GM19025 (cell line): ENCODE results near the gene CCDC160.
"Not testable (repeated sequence)": the region's sequence is repeated elsewhere in the genome, so short reads cannot be mapped to it uniquely, and the experiment has no call there.

ENCODE experiments used
- ATAC-seq: cut with Tn5 transposase; IDR thresholded peaks from one replicate; pipeline ENCODE4 v1.9.1; 2021; ENCODE audit warnings: mild to moderate bottlenecking, low read depth, moderate library complexity; ENCODE audit not compliant: unreplicated experiment

CCDC160 gene

DNA sequence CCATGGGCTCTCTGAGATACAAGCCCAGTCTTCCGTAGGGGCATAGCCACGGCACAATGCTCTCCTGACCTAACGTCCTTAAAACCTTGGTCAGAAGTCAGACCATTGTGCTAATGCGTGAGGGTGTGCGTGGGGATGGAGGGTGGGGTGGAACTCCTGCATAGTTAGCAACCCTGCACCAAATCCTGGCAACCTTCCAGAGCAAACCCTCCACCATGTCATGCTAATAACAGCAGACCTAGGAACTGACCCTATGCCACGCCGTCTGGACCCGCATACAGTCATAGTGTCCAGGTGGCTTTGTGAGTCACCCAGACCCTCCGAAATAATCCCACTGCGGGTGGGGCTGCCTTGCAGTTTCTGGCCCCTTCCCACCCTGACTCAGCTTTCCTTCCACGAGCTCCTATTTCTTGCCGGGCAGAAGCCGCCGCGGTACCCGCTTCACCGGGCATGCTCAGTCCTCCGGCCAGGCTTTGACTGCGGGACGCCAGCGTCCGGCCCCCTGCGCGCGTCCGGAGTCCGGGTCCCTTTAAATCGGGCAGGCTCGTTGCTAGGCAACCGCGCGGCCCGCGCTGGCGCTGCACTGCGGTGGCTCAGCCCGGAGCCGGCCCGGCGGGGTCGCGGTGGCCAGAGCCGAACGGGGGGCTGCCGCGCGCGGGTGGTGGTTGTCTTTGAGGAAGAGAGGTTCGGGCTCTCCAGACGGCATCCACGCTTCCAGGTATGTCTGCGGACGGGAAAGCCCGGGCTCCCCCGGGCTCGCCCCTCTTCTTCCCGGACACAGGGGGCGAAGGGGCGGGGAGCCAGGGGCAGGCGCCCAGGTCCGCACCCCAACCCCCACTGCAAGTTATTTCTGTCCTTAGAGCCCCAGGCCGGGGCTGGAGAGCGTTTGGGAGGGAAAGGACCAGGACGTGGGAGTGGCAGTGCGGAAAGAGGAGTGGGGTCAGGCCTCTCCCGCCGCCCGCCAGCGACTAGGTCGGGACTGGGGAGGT, at the start of gene CCDC160:
CCDC160 (plus strand) TSS at position 557 of the 989 bp plus-strand sequence. CDS start 7,619 bp downstream, outside the sequence.
- ATAC-seq, result no peak

DNA sequence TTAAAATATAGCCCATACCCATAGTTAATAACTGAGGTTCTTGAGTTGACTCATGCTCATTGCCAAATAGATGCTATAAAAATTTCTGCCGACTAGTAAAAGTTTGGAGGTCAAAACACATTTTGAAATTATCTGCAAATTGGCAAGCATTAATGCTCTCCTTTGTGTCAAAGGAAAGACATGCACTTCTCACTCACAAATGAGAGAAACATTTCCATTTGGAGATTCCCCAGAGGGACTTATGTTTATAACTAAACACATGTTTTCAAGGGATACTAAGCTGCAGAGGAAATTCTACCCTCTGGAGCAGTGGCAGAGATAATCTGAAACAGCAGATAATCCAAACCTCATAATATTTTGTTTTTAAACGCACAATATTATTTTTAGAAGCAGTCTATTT, 45.7 kb upstream of the CCDC160 start:
- no peak for ATAC-seq

DNA sequence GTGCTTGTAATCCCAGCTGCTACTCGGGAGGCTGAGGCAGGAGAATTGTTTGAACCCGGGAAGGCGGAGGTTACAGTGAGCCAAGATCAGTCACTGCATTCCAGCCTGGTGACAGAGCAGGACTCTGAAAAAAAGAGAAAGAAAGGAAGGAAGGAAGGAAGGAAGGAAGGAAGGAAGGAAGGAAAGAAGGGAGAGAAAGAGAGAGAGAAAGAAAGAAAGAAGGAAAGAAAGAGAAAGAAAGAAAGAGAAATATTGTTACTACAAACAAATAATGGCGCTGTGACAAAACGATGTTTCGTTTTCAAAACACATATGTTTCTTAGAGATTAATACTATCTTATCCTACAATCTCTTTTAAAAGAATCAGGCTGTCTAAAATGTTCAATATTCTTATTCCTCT, 42.1 kb upstream of the CCDC160 start:
- no peak for ATAC-seq

DNA sequence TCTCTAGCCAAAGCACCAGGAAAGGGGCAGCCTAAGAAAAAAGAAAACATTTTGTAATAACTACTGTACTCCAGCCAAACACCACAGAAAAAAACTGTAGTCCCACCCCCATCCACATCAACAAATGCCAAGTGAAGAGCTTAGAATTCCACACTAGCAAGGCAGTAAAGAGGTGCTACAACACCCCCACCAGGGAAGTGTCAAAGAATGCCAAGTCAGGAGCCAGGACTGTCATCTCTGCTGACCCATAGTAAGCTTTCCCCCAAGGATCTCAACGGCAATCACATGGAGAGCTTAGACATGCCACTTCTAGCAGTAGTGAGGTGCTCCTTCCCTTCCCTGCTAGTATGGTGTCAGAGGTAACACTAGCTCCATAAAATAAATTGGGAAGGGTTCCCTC, 34.4 kb upstream of the CCDC160 start:
- no peak for ATAC-seq

DNA sequence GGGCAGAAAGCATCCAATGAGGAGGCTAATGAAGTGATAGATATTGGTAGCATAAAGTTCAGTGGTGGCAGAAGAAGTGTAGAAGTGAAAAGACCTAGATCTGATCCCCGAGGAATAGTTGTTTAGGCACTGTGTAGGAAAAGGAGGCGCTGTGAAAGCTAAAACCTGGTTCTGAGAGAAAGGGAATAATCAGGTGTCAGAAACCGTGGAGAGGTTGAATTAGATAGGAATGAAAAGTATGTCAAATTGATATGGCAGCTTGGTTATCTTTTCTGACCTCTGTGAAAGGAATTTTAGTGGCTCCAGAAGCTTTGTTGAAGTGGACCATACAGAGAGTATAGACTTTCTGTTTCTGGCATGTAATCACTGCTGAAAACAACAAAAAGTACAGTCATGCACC, 30.8 kb upstream of the CCDC160 start:
- no peak for ATAC-seq

DNA sequence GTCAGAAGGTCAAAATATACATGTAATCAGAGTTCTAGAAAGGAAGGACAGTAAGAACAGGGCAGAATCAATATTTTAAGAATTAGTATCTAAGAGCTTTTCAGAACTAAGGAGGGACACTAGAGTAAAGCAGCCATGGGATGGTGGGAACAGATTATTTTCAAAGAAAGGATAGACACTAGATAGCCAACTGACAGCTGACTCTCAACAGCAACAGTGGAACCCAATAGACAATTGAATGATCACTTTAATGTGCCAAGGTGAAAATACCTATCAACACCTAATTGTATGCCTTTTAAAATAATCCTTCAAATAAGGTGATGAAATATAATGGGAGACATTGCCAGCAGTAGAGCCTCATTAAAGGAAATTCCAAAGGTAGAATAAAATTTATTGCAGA, 26.5 kb upstream of the CCDC160 start:
- no peak for ATAC-seq

DNA sequence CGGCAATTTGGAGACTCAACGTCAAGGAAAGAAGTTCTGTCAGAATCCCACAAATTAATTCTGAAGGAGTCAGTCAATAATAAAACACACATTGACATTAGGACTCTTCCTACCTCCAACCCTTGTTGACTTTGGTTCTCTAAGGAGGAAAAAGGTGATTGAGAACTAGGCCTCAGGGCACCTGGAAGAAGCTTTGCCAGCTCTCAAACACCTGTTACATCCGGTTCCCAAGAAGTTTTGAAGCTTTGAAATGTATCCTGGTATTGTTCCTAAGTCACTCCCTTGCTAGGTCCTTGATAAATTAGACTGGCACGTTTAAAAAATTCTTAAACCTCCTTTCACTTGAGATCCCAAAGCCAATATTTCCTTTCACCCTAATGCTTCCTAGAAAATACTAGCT, 1.7 kb upstream of the CCDC160 start:
- no peak for ATAC-seq

DNA sequence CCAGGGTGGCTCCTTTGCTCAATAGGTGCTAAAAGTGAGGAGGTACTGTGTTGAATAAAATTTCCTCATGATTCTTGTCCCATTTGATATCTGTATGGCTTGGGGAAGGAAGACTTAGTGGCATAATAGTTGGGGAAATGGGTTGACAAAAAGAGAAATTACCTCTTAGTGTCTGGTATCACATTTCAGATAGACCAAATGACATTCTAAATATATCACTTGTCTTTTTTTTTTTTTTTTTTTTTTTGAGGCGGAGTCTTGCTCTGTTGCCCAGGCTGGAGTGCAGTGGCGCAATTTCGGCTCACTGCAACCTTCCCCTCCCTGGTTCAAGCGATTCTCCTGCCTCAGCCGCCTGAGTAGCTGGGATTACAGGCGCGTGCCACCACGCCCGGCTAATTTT, 1.2 kb downstream of the CCDC160 start:
- not testable (repeated sequence) for ATAC-seq

DNA sequence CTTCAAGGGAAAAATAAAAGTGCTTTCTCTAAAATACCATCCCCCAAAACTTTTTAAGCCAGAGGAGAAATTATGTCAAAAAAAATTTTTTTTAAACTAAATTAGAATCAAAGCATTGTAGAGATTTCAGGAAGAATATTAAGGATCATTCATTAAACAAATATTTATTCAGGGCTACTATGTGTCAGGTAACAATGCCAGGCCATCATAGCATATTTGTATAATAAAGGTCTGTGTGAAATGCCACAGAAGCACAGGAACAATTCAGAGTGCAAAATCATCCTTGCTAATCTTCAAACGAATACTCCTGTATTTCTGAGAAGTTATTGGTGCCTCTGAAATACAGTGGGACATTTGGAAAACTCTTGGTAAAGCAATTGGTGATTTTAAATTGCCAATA, 2.0 kb downstream of the CCDC160 start:
- ATAC-seq, result no peak

DNA sequence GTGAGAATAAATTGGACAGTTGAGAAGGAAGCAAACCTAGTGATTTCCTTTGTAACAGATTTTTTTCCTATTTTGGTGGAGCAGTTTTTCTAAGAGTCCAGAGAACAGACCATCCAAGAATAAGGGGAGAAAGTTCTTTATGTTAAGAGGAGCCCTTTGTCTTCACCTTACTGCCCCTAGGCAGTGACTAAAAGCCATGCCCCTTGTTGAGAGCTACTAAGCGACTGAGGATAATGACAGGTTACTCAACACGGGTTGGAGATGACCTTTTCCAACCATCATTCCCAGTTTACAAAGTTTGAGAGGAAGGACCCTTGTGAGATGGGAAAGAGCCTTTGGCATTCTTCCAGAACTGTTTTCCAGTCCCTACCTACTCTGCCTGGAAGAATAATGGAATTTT, 3.2 kb downstream of the CCDC160 start:
- ATAC-seq, result no peak

DNA sequence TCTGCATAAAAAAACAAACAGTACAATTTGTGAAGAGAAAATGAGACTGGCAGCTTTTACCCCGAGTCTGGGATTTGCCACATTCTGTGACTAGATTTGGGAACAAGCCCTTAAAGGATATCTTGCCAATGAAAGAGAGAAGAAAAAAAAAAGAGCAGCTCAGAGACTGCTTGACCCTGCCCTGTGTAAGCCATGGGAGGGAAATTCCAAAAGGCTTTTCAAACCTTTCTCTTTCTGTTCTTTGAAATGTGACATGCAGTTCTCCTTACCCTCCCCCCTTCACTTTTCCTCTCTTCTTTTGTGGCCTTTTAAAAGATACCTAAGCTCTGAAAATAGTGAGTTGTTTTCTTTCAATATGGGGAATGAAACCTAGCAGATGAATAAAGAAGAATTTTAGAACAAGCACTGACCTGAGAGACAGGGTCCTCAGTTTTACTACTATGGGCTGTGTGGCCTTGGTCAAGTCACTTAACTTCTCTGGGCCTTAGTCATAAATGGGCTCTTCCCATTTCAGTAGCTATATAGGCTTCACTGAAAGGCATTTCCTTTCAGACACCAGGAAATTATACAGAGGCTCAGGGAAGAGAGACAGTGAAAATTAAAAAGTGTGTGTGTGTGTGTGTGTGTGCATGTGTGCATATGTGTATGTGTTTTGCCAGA, 5.1 kb downstream of the CCDC160 start:
- no peak for ATAC-seq

DNA sequence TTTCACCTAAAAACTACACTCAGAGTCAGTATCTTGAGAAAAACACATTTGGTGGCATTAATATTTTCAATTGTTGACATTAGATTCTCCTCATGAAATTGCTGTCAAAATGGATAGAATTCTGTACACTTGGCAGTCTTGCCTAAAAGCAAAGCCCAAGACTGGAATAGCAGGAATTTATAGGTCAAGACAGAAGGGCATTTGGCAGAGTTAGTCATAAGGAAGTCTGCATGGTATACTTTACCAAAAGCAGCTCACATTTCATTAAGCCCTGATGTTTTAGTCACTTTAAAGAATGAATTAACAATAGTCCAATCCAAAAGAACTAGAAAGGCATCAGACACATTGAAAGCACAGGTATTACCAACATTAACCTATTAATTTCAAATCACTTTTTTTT, 7.1 kb downstream of the CCDC160 start:
- no peak for ATAC-seq

DNA sequence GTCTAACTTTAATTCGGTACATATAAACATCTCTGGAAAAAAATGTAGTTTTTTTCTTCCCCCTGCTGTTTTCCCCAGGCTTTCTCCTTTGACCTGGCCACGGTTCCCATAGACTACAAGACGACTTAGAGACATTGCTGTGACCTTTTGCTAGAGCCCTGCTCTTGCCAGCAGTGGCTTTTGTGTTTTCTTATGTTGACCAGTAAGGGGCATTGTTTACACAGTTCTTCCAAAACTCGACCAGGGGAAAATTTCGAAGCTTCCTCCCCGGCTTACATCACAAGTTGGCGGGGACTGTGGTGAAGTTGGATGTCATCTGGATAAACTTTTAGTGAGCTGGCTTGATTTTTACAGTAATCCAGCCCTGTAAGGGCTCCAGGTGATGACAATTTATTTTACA, 9.3 kb downstream of the CCDC160 start:
- ATAC-seq, result no peak

DNA sequence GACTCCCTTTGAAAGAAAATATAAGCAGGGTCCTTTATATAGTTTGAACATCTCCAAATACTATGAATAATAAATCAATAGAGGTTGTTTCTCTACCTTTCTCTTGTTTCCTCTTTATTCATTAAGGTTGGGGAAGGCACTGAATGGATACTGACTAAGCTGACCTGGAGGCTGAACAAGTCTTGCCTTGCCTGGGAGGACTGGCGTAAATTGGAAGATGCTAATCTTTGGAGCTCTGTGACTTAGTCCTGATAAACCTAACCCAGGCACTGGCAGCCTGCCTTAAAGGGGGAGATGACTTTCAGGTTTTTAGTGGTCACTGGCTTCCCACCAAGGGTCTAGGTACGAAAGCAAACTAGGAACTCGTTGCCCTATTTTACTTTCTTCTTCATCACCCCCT, 10.5 kb downstream of the CCDC160 start:
- ATAC-seq, result no peak

DNA sequence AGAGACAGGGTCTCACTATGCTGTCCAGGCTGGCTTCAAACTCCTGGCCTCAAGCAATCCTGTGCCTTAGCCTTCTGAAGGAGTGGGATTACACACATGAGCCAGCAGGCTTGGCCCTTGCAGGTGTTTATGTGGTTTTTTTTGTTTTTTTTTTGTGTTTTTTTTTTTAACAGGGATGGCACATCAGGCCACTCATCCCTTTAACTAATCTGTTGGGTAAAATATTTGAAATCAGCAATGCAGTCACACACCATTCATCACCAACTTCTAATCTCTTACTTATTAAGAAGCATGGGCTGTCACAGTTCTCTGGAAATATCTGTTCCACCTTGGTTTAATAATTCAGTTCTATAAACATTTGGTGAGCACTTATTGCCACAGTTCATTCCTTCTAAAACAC, 12.3 kb downstream of the CCDC160 start:
- ATAC-seq, result no peak

DNA sequence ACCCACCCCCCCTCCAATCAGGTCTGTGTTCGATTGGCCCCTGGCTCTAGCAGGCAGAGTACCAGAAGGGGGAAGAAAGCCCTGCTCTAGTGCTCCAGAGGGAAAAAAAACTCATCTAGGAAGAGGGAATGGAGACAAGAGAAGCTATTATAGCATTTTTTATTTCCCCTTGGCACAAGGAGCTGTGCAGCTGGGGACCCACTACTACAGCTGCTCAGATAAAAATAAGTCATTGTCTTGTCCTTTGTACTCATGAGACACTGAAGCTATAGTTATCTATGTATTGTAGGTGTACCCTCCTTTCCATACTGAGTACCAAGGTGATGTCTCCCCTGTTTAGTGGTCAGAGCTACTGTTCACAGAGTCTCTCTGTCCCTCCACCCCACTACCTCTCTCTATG, 14.3 kb downstream of the CCDC160 start:
- ATAC-seq, result no peak

DNA sequence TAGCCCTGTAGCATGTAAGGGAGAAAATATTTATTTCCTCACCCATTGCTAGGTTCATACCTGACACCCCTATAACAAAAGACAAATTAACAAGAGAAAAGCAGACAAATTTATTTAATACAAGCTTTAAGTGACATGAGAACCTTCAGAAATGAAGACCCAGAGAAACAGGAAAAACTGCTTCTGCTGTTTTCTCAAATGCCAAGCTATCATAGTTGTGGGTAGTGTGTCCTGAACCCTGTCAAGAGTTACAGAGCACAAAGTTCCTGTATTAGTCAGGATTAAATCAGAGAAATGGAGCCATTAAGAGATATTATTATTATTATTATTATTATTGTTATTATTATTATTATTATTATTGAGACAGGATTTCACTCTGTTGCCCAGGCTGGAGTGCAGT, 17.5 kb downstream of the CCDC160 start:
- no peak for ATAC-seq

DNA sequence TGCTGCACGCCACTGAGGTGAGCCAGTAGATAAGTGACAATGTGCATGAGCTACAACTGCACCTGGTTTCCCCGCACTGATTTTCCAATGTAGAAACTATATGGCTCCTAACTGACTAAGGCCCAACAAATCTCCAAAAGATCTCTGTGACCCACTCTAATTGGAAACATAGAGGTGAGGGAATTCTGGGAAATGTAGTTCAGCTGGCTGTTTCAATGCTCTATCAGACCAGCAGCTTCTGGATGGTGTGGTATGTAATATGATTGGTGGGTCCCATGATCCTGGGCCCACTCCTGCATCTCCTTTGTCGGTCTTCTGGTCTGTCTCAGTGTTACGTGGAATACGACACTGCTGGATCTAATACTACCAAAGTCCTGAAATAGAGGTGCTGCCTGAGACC, 18.6 kb downstream of the CCDC160 start:
- ATAC-seq, result no peak

DNA sequence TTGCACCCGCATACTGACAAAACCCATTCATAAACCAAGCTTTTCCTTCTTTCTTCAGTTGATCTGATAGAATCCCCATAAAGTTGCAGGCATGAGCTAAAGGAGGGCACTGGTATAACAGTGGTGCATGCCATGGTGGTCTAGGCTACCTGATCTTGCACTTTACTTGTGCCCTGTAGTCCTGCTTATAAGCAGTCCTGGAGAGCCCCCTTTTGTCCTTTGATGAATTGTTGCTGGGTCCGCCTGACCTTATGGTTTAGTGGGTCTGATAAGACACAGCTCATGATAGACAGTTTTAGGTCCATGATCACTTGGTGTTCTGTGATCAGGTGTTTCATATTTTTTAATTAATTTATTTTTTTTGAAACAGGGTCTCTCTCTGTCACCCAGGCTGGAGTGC, 19.7 kb downstream of the CCDC160 start:
- ATAC-seq, result no peak

DNA sequence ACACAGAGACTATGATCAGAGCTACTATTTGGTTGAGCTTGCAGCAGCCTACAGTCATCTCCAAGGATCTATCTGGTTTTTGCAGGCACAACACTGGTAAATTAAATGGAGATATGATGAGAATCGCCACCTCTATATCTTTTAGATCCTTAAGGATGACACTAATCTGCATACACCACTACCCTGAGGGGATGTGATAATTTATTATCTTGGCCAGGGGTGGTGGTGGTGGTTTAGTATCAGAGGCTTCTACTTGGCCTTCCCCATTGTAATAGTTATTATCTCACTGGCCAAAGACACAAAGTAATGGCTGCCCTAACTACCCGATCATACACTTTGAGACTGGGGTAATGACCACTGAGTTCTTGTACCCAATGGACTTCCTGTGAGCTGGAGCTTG, 21.2 kb downstream of the CCDC160 start:
- ATAC-seq, result no peak

DNA sequence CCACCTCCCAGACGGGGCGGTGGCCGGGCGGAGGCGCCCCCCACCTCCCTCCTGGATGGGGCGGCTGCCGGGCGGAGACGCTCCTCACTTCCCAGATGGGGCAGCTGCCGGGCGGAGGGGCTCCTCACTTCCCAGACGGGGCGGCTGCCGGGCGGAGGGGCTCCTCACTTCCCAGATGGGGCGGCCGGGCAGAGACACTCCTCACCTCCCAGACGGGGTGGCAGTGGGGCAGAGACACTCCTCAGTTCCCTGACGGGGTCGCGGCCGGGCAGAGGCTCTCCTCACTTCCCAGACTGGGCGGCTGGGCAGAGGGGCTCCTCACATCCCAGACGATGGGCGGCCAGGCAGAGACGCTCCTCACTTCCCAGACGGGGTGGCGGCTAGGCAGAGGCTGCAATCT, 49.0 kb downstream of the CCDC160 start:
- not testable (repeated sequence) for ATAC-seq

DNA sequence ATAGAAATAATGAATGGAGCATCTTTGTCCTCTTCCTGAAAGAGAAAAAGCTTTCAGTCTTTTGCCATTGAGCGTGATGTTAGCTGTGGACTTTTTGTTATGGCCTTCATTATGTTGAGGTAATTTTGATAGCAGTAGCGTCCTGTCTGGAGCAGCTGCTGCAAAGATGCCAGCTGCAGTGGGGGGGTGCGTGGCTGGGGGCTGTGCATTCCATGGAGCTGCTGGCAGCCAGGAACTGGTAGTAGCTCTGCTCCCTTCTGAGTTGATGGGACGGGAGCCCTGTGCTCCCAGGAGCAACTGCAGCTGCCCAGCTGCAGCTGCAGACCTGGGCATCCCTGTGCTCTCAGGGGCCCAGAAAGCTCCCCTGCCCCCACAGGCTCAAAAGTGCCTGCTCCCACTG, 50.4 kb downstream of the CCDC160 start:
- no peak for ATAC-seq
